H1 (cell line): ENCODE measurements around the gene PLCXD1. TPM values are rescaled to one million over a fixed set of nuclear protein-coding genes. Genes with fewer than 3 reads are reported as not detected.

Experiments used
- CTCF ChIA-PET: fragments of 300-600 bp; sonication (Branson Sonifier 250); formaldehyde crosslinking; loops from one replicate; lab custom pipeline; 2021; ENCODE audit not compliant: partially characterized antibody; lab: Charles Lee
- POLR2A ChIA-PET: fragments of 300-600 bp; sonication (Branson Sonifier 250); formaldehyde crosslinking; loops from one replicate; lab custom pipeline; 2021; ENCODE audit warnings: inconsistent platforms; ENCODE audit not compliant: partially characterized antibody; lab: Charles Lee
- DNase-seq, 2 experiments: peaks; one replicate each; pipeline versions ENCODE4 v3.0.0 to v3.0.0-alpha.2; 2010 to 2022; ENCODE audit warnings: low spot score in 2 of 2, low read depth in 1 of 2, mixed read lengths in 1 of 2
- FAIRE-seq: peaks from 2 replicates; lab custom pipeline; 2011; peaks lifted over from hg19 to GRCh38; lab: Jason Lieb, UNC
- H2AFZ ChIP-seq: 2 replicates; pipeline ENCODE4 v1.8.1; 2012; ENCODE audit warnings: low read length, inconsistent platforms
- H2AK5ac ChIP-seq: 2 replicates; pipeline ENCODE4 v1.6.1; 2013; ENCODE audit warnings: low read depth, low read length
- H2BK120ac ChIP-seq: replicated peaks from 2 replicates; pipeline ENCODE3; 2013; ENCODE audit warnings: low read depth, low read length, inconsistent platforms
- H2BK12ac ChIP-seq: 2 replicates; pipeline ENCODE4 v1.6.1; 2013; ENCODE audit warnings: low read depth, low read length
- H2BK15ac ChIP-seq: 2 replicates; pipeline ENCODE4 v1.6.1; 2013; ENCODE audit warnings: low read length
- H2BK20ac ChIP-seq: 2 replicates; pipeline ENCODE4 v1.6.1; 2013; ENCODE audit warnings: low read length
- H2BK5ac ChIP-seq: 2 replicates; pipeline ENCODE4 v1.6.1; 2013; ENCODE audit warnings: low read depth, low read length
- H3K14ac ChIP-seq: 2 replicates; pipeline ENCODE4 v1.6.1; 2013; ENCODE audit warnings: inconsistent platforms; ENCODE audit not compliant: insufficient read length
- H3K18ac ChIP-seq: 2 replicates; pipeline ENCODE4 v1.6.1; 2013; ENCODE audit warnings: low read length; ENCODE audit errors: extremely low read depth
- H3K23ac ChIP-seq: 2 replicates; pipeline ENCODE4 v1.6.1; 2013; ENCODE audit warnings: inconsistent platforms; ENCODE audit not compliant: insufficient read length
- H3K23me2 ChIP-seq: 2 replicates; pipeline ENCODE4 v1.6.1; 2013; ENCODE audit warnings: low read depth, low read length
- H3K27ac ChIP-seq: 2 replicates; pipeline ENCODE4 v1.6.1; 2011; ENCODE audit warnings: low read depth, low read length, inconsistent platforms
- H3K27me3 ChIP-seq, 4 experiments: replicated peaks in 1 of 4; 1 replicate in 1 of 4; 2 replicates in 3 of 4; pipeline versions ENCODE4 v1.6.1 to v1.8.1; 2011 to 2013; ENCODE audit warnings: low read length in 3 of 4, mild to moderate bottlenecking in 3 of 4, inconsistent platforms in 2 of 4, mixed read lengths in 2 of 4, moderate library complexity in 1 of 4; ENCODE audit not compliant: control insufficient read depth in 3 of 4, insufficient read depth in 3 of 4; ENCODE audit errors: extremely low read depth in 1 of 4
- H3K36me3 ChIP-seq, 4 experiments: 2 replicates each; pipeline versions ENCODE4 v1.6.1 to v1.8.1; 2011 to 2013; ENCODE audit warnings: mild to moderate bottlenecking in 4 of 4, low read length in 3 of 4, moderate library complexity in 2 of 4, control low read depth in 1 of 4, inconsistent platforms in 1 of 4; ENCODE audit not compliant: insufficient read depth in 4 of 4, control insufficient read depth in 2 of 4
- H3K4ac ChIP-seq: replicated peaks from 2 replicates; pipeline ENCODE3; 2013; ENCODE audit warnings: low read length, low read depth, mixed read lengths, inconsistent platforms; ENCODE audit not compliant: insufficient read length
- H3K4me1 ChIP-seq, 4 experiments: replicated peaks in 1 of 4; 1 replicate in 1 of 4; 2 replicates in 3 of 4; pipeline versions ENCODE4 v1.6.1 to v1.8.1; 2011 to 2013; ENCODE audit warnings: low read length in 3 of 4, inconsistent platforms in 2 of 4, mixed read lengths in 1 of 4; ENCODE audit not compliant: insufficient read depth in 4 of 4, control insufficient read depth in 3 of 4
- H3K4me2 ChIP-seq, 2 experiments: 2 replicates each; pipeline versions ENCODE4 v1.6.1 to v1.8.1; 2011 to 2013; ENCODE audit warnings: low read depth in 2 of 2, low read length in 2 of 2, control low read depth in 1 of 2, inconsistent platforms in 1 of 2, mild to moderate bottlenecking in 1 of 2; ENCODE audit not compliant: insufficient read depth in 1 of 2
- H3K4me3 ChIP-seq, 4 experiments: fragments of 200-600, 300-600 bp in 1 of 4; sonication (generic), shearing (Covaris generic), sonication (Bioruptor Twin) in 1 of 4; 2 replicates each; pipeline versions ENCODE4 v1.5.1 to v1.8.1; 2011 to 2016; ENCODE audit warnings: low read length in 4 of 4, low read depth in 3 of 4, control low read depth in 2 of 4, inconsistent platforms in 2 of 4, mild to moderate bottlenecking in 2 of 4, mixed read lengths in 1 of 4, moderate library complexity in 1 of 4; ENCODE audit not compliant: insufficient read depth in 2 of 4; ENCODE audit errors: extremely low read depth in 1 of 4
- H3K56ac ChIP-seq: replicated peaks from 2 replicates; pipeline ENCODE3; 2013; ENCODE audit warnings: low read depth, mild to moderate bottlenecking, mixed read lengths, low read length, inconsistent platforms; ENCODE audit not compliant: insufficient read length
- H3K79me1 ChIP-seq: 2 replicates; pipeline ENCODE4 v1.6.1; 2013; ENCODE audit warnings: low read depth, low read length, control low read depth
- H3K79me2 ChIP-seq, 2 experiments: 2 replicates each; pipeline versions ENCODE4 v1.6.1 to v1.8.1; 2012 to 2013; ENCODE audit warnings: low read length in 2 of 2, mild to moderate bottlenecking in 2 of 2, inconsistent platforms in 1 of 2; ENCODE audit not compliant: insufficient read depth in 2 of 2, control insufficient read depth in 1 of 2
- H3K9ac ChIP-seq, 4 experiments: replicated peaks in 1 of 4; 1 replicate in 1 of 4; 2 replicates in 3 of 4; pipeline versions ENCODE4 v1.6.1 to v1.8.1; 2011 to 2013; ENCODE audit warnings: low read depth in 3 of 4, low read length in 3 of 4, control low read depth in 2 of 4, mild to moderate bottlenecking in 2 of 4, moderate library complexity in 2 of 4, inconsistent platforms in 1 of 4; ENCODE audit errors: extremely low read depth in 1 of 4
- H3K9me3 ChIP-seq, 2 experiments: 2 replicates each; pipeline versions ENCODE4 v1.6.1 to v1.8.1; 2012 to 2013; ENCODE audit warnings: mild to moderate bottlenecking in 2 of 2, moderate library complexity in 2 of 2, control low read depth in 1 of 2, inconsistent platforms in 1 of 2, low read depth in 1 of 2, low read length in 1 of 2, mixed read lengths in 1 of 2; ENCODE audit not compliant: insufficient read depth in 2 of 2
- H4K20me1 ChIP-seq, 2 experiments: replicated peaks in 1 of 2; 2 replicates each; pipeline versions ENCODE3 to v1.8.1; 2011 to 2013; ENCODE audit warnings: inconsistent platforms in 2 of 2, low read length in 2 of 2, mild to moderate bottlenecking in 1 of 2; ENCODE audit not compliant: insufficient read depth in 2 of 2, control insufficient read depth in 1 of 2
- H4K5ac ChIP-seq: 2 replicates; pipeline ENCODE4 v1.6.1; 2013; ENCODE audit warnings: low read length, low read depth, mixed read lengths, inconsistent platforms; ENCODE audit not compliant: insufficient read length
- H4K8ac ChIP-seq: 2 replicates; pipeline ENCODE4 v1.8.0; 2013; ENCODE audit warnings: mild to moderate bottlenecking, moderate library complexity, low read length, inconsistent platforms; ENCODE audit not compliant: insufficient read depth; ENCODE audit errors: extremely low read depth
- H4K91ac ChIP-seq: replicated peaks from 2 replicates; pipeline ENCODE3; 2013; ENCODE audit warnings: low read length, mixed read lengths, inconsistent platforms; ENCODE audit not compliant: insufficient read length
- CREB1 ChIP-seq: IDR thresholded peaks from 2 replicates; pipeline ENCODE4 v1.6.1; 2012; ENCODE audit warnings: inconsistent platforms
- EGR1 ChIP-seq: IDR thresholded peaks from 2 replicates; pipeline ENCODE4 v1.6.1; 2011; ENCODE audit warnings: low read depth, low read length, borderline replicate concordance
- PHF8 ChIP-seq: fragments of 200-600 bp; sonication (generic); conservative IDR thresholded peaks from 2 replicates; pipeline ENCODE4 v1.7.1; 2012; ENCODE audit warnings: low read depth, mild to moderate bottlenecking, inconsistent platforms, low read length, moderate library complexity
- TAF1 ChIP-seq: IDR thresholded peaks from 2 replicates; pipeline ENCODE4 v1.6.1; 2011; ENCODE audit warnings: mild to moderate bottlenecking, low read depth, low read length
- WGBS, 2 experiments: shearing (Covaris generic) in 1 of 2; methylation state at CpG; one replicate each; pipeline versions ENCODE4 v1.1.6 to v1.1.7; 2013 to 2015; ENCODE audit warnings: low lambda C conversion rate in 2 of 2, mixed read lengths in 2 of 2, inconsistent platforms in 1 of 2, low coverage in 1 of 2, missing lambda C conversion rate in 1 of 2; ENCODE audit not compliant: insufficient replicate concordance in 2 of 2, insufficient coverage in 1 of 2, insufficient read length in 1 of 2; ENCODE audit errors: extremely low coverage in 1 of 2, missing lambda C conversion rate in 1 of 2; 5-methylcytosine and 5-hydroxymethylcytosine counted together
- polyA plus RNA-seq, 7 experiments: library from polyadenylated mRNA; depleted of rRNA in 3 of 7; stranded (reverse) in 5 of 7; unstranded in 2 of 7; fragments of >200 nt in 5 of 7; fragments of 200-250 nt in 2 of 7; gene quantifications; 1 replicate in 5 of 7; 2 replicates in 1 of 7; 4 replicates in 1 of 7; pipeline versions ENCODE4 v1.2.1 to v1.2.3, GENCODE V29; 2011 to 2013; ENCODE audit warnings: missing spikeins in 2 of 7, mixed read lengths in 2 of 7
- total RNA-seq: library from RNA; stranded (reverse); fragmentation: NEBNext Ultra II Directional; extraction: Animal tissue kit (Norgen Biotek cat#: 25700); gene quantifications from 2 replicates; pipeline ENCODE4 v1.2.1, GENCODE V29; 2021

PLCXD1 gene
- total and polyA plus RNA-seq, 2 of the 8 experiments (the other 6 are each of a cell fraction or from before 2014, with no cell fraction given): 93.6 to 124 TPM

DNA sequence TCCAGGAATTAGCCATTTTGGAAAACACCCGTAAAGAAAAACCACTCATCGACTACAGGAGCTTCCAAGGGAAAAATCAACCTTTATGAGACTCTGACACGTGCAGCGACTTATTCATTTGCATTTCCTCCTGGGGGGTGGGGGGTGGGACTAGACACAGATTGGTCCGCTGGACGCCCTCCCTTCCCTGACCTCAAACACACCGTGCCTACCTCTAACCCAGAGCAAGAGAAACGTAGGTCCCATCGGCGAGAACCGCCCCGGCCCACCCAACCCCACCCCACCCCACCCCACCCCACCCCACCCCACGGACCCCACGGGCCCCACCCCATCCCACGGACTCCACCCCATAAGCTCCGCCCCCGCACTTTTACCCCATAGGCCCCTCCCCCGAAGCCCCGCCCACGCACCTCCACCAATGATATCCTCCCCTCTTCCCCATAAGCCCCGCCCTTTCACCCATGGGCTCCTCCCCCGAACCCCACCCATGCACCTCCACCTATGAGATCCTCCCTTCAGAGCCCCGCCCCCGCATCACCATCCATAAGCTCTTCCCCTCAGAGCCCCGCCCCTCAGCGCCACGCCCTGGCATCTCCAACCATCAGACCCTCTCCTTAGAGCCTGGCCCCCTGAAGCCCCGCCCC, 36.4 kb downstream of the PLCXD1 start:
- DNase-seq (no peak), FAIRE-seq (no peak)
- peak overlapping the region; percentile 35; the same call in 1 of the 2 replicates for H4K8ac ChIP-seq
- H2AFZ ChIP-seq: no peak overlapping the region
- H4K91ac ChIP-seq: no peak overlapping the region
- H3K4me3 ChIP-seq: peak overlapping the region in 2 of 4 experiments; percentile 12 to 95; a peak in 1 of 8 replicates
- peaks cover 4% of the 10 kb centered on the region for H3K79me1 ChIP-seq
- H3K23me2 ChIP-seq: peaks cover 10% of the 10 kb centered on the region; the same call in 1 of the 2 replicates
- peaks cover 0 to 6% of the 10 kb centered on the region in 2 experiments for H4K20me1 ChIP-seq
- H2BK120ac ChIP-seq: no peak overlapping the region
- H2AK5ac ChIP-seq: no peak overlapping the region
- H3K4me1 ChIP-seq: peaks cover 0 to 4% (median 3%) of the 10 kb centered on the region in 4 experiments; a peak in 3 of 7 replicates
- H3K9ac ChIP-seq: no peak overlapping the region
- no peak overlapping the region for H3K4ac ChIP-seq
- H3K56ac ChIP-seq: no peak overlapping the region
- H3K18ac ChIP-seq: no peak overlapping the region
- no peak overlapping the region for H3K27ac ChIP-seq
- H4K5ac ChIP-seq: no peak overlapping the region
- no peak overlapping the region for H3K23ac ChIP-seq
- H3K36me3 ChIP-seq: peaks cover 5 to 29% (median 13%) of the 10 kb centered on the region in 4 experiments; a peak in 7 of 8 replicates
- no peaks in the 10 kb centered on the region for H3K9me3 ChIP-seq
- H2BK15ac ChIP-seq: no peak overlapping the region
- H3K27me3 ChIP-seq: no peaks in the 10 kb centered on the region
- H3K79me2 ChIP-seq: peaks cover 0 to 9% of the 10 kb centered on the region in 2 experiments; a peak in 1 of 4 replicates
- no peak overlapping the region for H2BK5ac ChIP-seq
- no peak overlapping the region for H2BK20ac ChIP-seq
- 29% methylated on average over 11 of the region's 28 CpGs; no CpG with 5 or more reads in 1 of the 2 experiments for WGBS, 2 experiments
- ChIA-PET CTCF (no interaction called here), POLR2A (no interaction called here)
- H3K4me2 ChIP-seq: peak overlapping the region; percentile 3 to 38; a peak in 2 of 4 replicates
- no peak overlapping the region for H3K14ac ChIP-seq
- TF ChIP-seq TAF1: no peak
- TF ChIP-seq EGR1: peak; percentile 34; the same call in 1 of the 2 replicates
- no peak for TF ChIP-seq PHF8
- TF ChIP-seq CREB1: no peak
- no peak overlapping the region for H2BK12ac ChIP-seq
